Measurements from ENCODE around the gene DUSP11.
A peak's percentile ranks its signal among the peaks of the same experiment; 100 is the strongest.

Gene DUSP11

DNA sequence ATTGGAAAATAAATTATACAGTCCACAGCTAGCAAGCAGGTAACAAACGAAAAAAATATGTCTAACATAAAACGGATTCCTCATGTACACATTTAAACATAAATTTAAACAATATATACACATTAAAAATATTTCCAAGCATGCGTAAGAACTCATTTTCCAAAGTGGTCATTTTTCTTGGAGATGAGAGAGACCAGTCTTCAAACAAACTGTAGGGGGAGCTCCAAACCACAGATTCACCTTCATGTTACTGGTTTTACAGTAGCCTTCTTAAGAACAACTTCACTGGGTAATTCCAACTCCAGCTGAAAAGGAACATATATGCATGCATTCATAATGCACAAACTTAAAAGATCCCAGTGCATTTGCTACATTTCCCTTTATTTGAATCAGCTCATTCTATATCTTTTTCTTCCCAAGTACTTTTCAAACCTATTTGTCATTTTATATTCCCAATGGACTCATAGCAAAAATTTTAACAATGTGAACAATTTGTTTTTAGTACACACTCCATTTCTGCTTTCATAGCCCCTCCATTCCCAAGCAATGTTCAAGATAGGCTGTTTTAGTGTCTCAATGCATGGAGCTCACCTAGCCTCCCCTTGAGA is 44.1 kb upstream of the DUSP11 start:
- no peak overlapping the region for H3K4me3 ChIP-seq (ENCODE audit: low read length)
- peak; percentile 86 for DNase-seq (ENCODE audit: low read depth)
- TF ChIP-seq, protein P1, sequence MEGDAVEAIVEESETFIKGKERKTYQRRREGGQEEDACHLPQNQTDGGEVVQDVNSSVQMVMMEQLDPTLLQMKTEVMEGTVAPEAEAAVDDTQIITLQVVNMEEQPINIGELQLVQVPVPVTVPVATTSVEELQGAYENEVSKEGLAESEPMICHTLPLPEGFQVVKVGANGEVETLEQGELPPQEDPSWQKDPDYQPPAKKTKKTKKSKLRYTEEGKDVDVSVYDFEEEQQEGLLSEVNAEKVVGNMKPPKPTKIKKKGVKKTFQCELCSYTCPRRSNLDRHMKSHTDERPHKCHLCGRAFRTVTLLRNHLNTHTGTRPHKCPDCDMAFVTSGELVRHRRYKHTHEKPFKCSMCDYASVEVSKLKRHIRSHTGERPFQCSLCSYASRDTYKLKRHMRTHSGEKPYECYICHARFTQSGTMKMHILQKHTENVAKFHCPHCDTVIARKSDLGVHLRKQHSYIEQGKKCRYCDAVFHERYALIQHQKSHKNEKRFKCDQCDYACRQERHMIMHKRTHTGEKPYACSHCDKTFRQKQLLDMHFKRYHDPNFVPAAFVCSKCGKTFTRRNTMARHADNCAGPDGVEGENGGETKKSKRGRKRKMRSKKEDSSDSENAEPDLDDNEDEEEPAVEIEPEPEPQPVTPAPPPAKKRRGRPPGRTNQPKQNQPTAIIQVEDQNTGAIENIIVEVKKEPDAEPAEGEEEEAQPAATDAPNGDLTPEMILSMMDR (IDR thresholded peaks at IDR 0.05; ENCODE audit: insufficient read depth, low read depth, low read length, missing control alignments) = peak; percentile 89

DNA sequence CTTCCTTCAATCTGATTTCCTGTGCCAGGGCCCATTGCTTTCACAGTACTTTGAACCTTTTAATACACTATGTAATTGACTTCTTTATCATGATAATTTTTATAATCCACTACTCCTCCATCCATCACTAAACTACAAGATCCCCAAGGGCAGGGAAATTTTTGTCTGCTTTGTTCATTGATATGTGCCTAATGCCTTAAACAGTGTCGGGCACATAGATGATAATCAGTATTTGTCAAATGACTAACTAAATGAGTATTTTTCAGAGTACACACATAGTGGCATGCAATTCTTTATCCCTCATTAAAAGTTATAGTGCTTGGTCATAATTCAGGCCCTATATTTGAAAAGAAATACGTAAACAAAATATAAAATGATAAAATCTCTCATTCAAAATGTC is 43.5 kb upstream of the DUSP11 start:
- TF ChIP-seq, protein P1 (IDR thresholded peaks at IDR 0.05; ENCODE audit: insufficient read depth, low read depth, low read length, missing control alignments) = no peak
- no peak overlapping the region for H3K4me3 ChIP-seq (ENCODE audit: low read length)
- no peak for DNase-seq (ENCODE audit: low read depth)

DNA sequence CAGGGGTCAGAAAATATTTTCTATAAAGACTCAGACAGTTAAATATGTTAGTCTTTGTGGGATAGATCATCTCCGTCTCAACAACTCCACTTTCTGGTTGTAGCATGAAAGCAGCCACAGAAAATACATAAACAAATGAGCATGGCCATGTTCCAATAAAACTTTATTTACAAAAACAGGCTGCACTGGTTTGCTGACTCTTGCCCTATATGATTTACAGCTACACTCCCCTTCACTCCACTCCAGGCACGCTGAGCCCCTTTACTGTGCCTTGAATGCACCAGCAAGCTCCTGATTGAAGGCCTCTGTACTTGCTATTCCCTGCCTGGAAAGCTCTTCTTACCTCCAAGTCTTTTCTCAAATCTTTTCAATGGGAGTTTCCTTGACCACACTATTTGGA is 43.1 kb upstream of the DUSP11 start:
- no peak overlapping the region for H3K4me3 ChIP-seq (ENCODE audit: low read length)
- no peak for DNase-seq (ENCODE audit: low read depth)
- TF ChIP-seq, protein P1 (IDR thresholded peaks at IDR 0.05; ENCODE audit: insufficient read depth, low read depth, low read length, missing control alignments) = no peak

DNA sequence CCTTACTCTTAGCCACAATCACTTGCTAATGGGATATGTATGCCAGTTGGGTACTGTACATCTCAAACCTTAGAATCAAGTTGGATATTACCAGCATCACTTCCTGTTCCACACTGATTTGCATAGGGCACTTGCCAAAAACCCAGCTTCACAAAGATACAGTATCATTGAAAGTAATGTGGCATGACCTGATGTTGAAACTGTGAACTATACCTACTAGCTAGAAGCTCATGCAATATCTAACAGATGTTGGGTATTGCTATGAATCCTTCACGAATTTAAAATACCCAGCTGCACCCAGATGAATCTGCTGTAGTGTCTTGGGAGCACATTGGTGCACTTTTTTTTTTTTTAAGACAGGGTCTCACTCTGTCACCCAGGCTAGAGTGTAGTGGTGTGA is 42.4 kb upstream of the DUSP11 start:
- no peak overlapping the region for H3K4me3 ChIP-seq (ENCODE audit: low read length)
- TF ChIP-seq, protein P1 (IDR thresholded peaks at IDR 0.05; ENCODE audit: insufficient read depth, low read depth, low read length, missing control alignments) = no peak
- no peak for DNase-seq (ENCODE audit: low read depth)

DNA sequence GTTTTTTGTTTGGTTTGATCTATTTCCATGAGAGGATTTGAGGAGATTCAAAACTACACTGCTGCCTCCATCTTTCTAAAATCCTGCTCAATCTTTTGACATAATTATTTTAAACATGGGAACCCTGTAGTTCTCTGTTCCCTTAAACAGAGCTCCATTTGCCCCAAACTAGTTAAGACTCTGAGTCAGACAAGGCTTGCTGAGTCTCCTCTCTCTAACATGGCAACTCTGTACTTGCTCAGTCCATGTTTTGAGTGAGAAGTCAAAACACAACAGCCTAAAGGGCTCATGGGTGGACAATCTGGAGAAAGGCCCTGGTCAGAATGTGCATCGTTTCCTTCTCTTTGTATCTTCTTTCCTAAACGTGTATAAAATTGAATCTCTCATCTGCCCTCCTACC is 41.8 kb upstream of the DUSP11 start:
- no peak for DNase-seq (ENCODE audit: low read depth)
- TF ChIP-seq, protein P1 (IDR thresholded peaks at IDR 0.05; ENCODE audit: insufficient read depth, low read depth, low read length, missing control alignments) = no peak
- no peak overlapping the region for H3K4me3 ChIP-seq (ENCODE audit: low read length)

DNA sequence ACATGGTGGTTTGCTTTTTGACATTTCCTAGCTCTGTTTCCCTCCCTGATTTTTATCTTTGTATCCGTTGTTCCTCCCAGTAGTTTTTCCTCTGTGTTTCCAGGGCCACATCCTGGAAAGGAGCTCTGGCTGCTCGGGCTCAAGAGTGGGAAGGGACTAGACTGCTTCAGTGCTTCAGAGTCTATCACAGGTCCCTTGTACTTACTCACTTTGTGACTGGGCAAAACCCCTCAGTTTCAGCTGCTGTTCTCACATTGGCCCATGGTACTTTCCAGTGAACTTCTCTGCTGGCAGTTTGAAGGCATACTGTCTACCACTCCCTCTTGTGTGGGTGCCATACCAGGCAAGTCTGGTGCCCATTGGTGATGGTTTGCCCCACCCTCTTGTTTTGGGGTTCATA is 41.3 kb upstream of the DUSP11 start:
- TF ChIP-seq, protein P1 (IDR thresholded peaks at IDR 0.05; ENCODE audit: insufficient read depth, low read depth, low read length, missing control alignments) = no peak
- DNase-seq (ENCODE audit: low read depth) = no peak
- H3K4me3 ChIP-seq (ENCODE audit: low read length) = no peak overlapping the region

- no peak overlapping the region for H3K4me3 ChIP-seq (ENCODE audit: low read length)
- DNase-seq (ENCODE audit: low read depth) = no peak
- TF ChIP-seq, protein P1 (IDR thresholded peaks at IDR 0.05; ENCODE audit: insufficient read depth, low read depth, low read length, missing control alignments) = no peak
Measured at GRCh38 chr2:73818296-73818695, 38.4 kb upstream of the DUSP11 start.

All from epithelial cell of esophagus (primary cell).